Measurements from ENCODE around the gene CCDC9B. TPM values are rescaled to one million over a fixed set of nuclear protein-coding genes. Genes with fewer than 3 reads are reported as not detected.
A peak's percentile ranks its signal among the peaks of the same experiment; 100 is the strongest.

The CCDC9B gene
- total RNA-seq, 1 donor from 2014 or later, result not detected

DNA sequence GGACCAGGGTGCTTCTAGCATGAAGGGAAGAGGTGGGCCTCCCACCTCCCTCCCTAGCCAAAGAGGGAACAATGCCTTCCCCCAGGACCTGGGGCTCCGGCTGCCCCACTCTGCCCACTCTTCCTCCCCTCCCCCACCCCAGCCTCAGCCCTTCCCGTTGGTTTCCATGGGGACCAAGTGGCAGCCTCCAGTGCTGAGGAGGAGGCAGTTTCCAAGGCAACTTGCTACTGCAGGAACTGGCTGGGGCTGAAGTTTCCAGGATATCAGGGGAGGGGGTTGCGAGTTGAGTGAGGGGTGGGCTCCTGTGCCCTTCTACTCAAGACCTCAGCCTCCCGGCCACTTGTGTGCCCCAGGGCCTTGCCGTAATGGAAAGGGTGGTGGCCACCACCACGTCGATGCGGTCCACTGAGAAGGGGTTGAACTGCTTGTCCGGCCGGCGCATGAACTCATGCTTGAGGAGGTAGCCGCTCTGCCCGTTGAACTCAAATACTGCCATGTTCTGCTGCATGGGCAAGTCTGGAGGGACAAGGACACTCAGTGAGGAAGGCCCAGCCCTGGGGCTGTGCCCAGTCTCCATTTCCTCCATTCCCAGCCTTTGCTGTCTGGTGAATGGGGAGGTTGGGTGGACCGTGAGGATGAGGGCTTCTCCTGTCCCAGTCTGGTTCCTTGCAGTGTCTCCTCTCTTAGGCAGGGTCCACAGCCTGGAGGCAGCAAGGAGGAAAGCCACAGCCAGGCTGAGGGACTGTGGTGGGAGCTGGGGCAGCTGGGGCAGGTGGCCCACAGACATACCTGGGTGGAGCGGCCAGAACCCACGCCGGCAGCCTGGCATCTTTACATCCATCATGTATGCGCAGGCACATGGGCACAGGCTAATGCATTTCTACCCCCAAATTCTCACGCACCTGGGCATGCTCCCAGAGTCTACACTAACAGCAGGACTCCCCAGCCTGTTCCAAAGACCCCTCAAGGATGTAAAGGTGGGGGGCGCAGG lies 46.5 kb downstream of the CCDC9B start:
- Mint-ChIP-seq H3K27ac (peak overlapping the region; percentile 95), H3K4me1 (peaks cover 70% of the 10 kb centered on the region), H3K36me3 (no peaks in the 10 kb centered on the region), H3K4me3 (peak overlapping the region; percentile 30), H3K27me3 (ENCODE audit: insufficient read depth, low read depth) (peaks cover 22% of the 10 kb centered on the region), H3K9me3 (peaks cover 6% of the 10 kb centered on the region)
- DNase-seq (ENCODE audit: low spot score), result peak; percentile 72
- Histone ChIP-seq H4K20me1 (ENCODE audit: low read depth) (no peaks in the 10 kb centered on the region), H3K79me2 (ENCODE audit: low read depth) (no peaks in the 10 kb centered on the region), H3K4me2 (peak overlapping the region; percentile 2), H3K27ac (no peak overlapping the region), H2AFZ (replicated peaks) (no peak overlapping the region), H3F3A (ENCODE audit: low read depth) (peaks cover 12% of the 10 kb centered on the region), H3K27me3 (peaks cover 47% of the 10 kb centered on the region), H3K9me3 (ENCODE audit: low read depth) (no peaks in the 10 kb centered on the region), H3K9ac (no peak overlapping the region), H3K4me1 (peaks cover 27% of the 10 kb centered on the region), H3K36me3 (no peaks in the 10 kb centered on the region), H3K4me3 (no peak overlapping the region)
- no peak for TF ChIP-seq EZH2phosphoT487 (IDR thresholded peaks at IDR 0.05)
- no peak for TF ChIP-seq EZH2 (IDR thresholded peaks at IDR 0.05)
- TF ChIP-seq, protein P1, sequence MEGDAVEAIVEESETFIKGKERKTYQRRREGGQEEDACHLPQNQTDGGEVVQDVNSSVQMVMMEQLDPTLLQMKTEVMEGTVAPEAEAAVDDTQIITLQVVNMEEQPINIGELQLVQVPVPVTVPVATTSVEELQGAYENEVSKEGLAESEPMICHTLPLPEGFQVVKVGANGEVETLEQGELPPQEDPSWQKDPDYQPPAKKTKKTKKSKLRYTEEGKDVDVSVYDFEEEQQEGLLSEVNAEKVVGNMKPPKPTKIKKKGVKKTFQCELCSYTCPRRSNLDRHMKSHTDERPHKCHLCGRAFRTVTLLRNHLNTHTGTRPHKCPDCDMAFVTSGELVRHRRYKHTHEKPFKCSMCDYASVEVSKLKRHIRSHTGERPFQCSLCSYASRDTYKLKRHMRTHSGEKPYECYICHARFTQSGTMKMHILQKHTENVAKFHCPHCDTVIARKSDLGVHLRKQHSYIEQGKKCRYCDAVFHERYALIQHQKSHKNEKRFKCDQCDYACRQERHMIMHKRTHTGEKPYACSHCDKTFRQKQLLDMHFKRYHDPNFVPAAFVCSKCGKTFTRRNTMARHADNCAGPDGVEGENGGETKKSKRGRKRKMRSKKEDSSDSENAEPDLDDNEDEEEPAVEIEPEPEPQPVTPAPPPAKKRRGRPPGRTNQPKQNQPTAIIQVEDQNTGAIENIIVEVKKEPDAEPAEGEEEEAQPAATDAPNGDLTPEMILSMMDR (IDR thresholded peaks at IDR 0.05), result no peak

DNA sequence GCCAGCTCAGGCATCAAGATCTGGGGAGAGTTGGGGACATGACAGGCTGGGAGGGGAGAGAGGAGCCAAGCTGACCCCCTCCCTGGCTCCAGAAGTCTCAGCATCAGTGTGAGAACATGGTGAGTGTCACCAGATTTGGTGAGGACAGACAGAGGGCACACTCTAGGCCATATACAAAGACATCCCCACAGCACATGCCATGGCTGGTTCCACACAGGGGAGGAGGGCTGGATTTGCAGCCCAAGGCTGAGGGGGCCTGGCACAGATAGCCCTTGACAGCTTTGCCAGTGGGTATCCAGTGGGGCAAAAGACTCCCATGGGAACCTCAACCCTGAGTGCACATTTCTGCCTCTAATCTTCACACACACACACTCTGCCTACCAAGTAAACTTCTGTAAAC lies 47.7 kb downstream of the CCDC9B start:
- DNase-seq (ENCODE audit: low spot score), result no peak
- H3K4me3 Mint-ChIP-seq, result peak overlapping the region; percentile 50
- Histone ChIP-seq H4K20me1 (ENCODE audit: low read depth) (no peaks in the 10 kb centered on the region), H3F3A (ENCODE audit: low read depth) (peaks cover 12% of the 10 kb centered on the region), H3K9ac (no peak overlapping the region), H2AFZ (replicated peaks) (no peak overlapping the region), H3K27ac (no peak overlapping the region), H3K4me3 (no peak overlapping the region), H3K4me2 (no peak overlapping the region), H3K27me3 (peaks cover 59% of the 10 kb centered on the region), H3K9me3 (ENCODE audit: low read depth) (no peaks in the 10 kb centered on the region), H3K79me2 (ENCODE audit: low read depth) (no peaks in the 10 kb centered on the region), H3K4me1 (peaks cover 27% of the 10 kb centered on the region), H3K36me3 (no peaks in the 10 kb centered on the region)
- TF ChIP-seq EZH2 (IDR thresholded peaks at IDR 0.05) (no peak), EZH2phosphoT487 (IDR thresholded peaks at IDR 0.05) (no peak)
- TF ChIP-seq, protein P1 (IDR thresholded peaks at IDR 0.05), result no peak
- H3K4me1 Mint-ChIP-seq, result peaks cover 70% of the 10 kb centered on the region
- H3K9me3 Mint-ChIP-seq, result no peaks in the 10 kb centered on the region
- peaks cover 24% of the 10 kb centered on the region for H3K27me3 Mint-ChIP-seq (ENCODE audit: insufficient read depth, low read depth)
- H3K36me3 Mint-ChIP-seq, result no peaks in the 10 kb centered on the region
- peak overlapping the region; percentile 95 for H3K27ac Mint-ChIP-seq

DNA sequence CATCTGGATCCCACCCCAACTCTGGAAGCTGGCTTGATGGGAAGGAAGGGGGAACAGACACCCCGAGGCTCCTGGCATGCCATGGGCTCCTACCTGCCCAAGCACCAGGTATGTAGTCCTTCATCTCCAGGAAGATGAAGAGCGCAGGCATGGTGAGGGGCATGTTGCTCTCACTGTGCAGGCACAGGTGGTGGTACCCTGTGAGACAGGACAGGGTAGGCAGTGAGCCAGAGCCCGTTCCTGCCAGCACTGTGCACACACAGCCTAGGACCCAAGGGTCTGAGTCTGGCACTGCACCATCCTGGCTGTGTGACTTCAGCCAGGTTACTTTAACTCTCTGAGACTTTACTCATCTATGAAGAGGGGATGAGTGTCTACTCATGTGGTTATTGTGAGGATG lies 48.5 kb downstream of the CCDC9B start:
- Histone ChIP-seq H3K79me2 (ENCODE audit: low read depth) (no peaks in the 10 kb centered on the region), H3K27ac (no peak overlapping the region), H3K9ac (no peak overlapping the region), H3K4me3 (no peak overlapping the region), H2AFZ (replicated peaks) (no peak overlapping the region), H3K4me1 (peaks cover 27% of the 10 kb centered on the region), H3F3A (ENCODE audit: low read depth) (peaks cover 12% of the 10 kb centered on the region), H3K9me3 (ENCODE audit: low read depth) (no peaks in the 10 kb centered on the region), H3K4me2 (no peak overlapping the region), H4K20me1 (ENCODE audit: low read depth) (no peaks in the 10 kb centered on the region), H3K36me3 (no peaks in the 10 kb centered on the region), H3K27me3 (peaks cover 66% of the 10 kb centered on the region)
- Mint-ChIP-seq H3K9me3 (no peaks in the 10 kb centered on the region), H3K4me1 (peaks cover 66% of the 10 kb centered on the region), H3K4me3 (no peak overlapping the region), H3K36me3 (no peaks in the 10 kb centered on the region), H3K27me3 (ENCODE audit: insufficient read depth, low read depth) (peaks cover 24% of the 10 kb centered on the region), H3K27ac (no peak overlapping the region)
- no peak for DNase-seq (ENCODE audit: low spot score)
- TF ChIP-seq EZH2 (IDR thresholded peaks at IDR 0.05) (no peak), EZH2phosphoT487 (IDR thresholded peaks at IDR 0.05) (no peak)
- TF ChIP-seq, protein P1 (IDR thresholded peaks at IDR 0.05), result no peak
